HG03159 (cell line): ENCODE data around the gene EFNA1.

ENCODE experiments used
- ATAC-seq: cut with Tn5 transposase; IDR thresholded peaks from one replicate; pipeline ENCODE4 v1.9.1; 2021; ENCODE audit warnings: mild to moderate bottlenecking, moderate library complexity; ENCODE audit not compliant: unreplicated experiment

The EFNA1 gene

DNA sequence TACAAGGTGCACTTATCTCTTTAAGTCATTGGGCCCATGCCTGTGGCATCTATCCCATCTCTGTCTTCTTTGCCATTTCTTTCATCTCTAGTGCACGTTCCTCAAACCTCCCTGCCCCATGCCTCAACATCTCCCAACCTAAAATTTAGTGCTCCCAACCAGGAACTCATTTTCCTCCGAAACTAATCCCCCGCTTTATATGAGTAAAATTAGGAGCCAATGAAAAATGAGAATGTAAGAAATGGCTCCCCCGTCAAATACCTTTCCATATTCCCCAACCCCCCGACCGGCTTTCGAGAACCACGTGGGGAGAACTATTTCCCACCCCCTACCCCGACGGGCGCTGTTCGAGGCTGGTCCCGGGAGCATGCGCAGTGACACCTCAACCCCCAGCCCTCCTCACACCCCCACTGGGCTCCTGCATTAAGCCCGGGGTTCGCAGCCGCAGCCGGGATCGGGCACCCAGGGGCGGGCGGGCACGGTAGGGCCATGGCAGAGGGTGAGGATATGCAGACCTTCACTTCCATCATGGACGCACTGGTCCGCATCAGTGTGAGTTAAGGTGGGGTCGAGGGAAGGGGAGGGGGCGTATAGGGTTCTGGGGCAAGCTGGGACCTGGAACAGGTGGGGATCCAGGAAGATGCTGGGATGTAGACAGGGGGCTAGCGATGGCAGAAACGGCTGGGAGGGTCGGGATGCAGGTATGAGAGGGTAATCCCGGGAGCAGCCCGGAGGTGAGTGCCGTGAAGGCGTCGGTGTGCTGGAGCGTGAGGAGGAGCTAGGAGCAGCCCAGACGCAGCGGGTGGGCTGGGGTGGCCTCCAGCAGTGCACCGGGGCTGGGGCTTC is 46.0 kb downstream of the EFNA1 start, which contains the start of gene TRIM46:
TSS of gene TRIM46 (plus strand) at position 372 of the 846 bp plus-strand sequence. CDS start at position 490, 118 bp downstream.
- ATAC-seq = no peak

DNA sequence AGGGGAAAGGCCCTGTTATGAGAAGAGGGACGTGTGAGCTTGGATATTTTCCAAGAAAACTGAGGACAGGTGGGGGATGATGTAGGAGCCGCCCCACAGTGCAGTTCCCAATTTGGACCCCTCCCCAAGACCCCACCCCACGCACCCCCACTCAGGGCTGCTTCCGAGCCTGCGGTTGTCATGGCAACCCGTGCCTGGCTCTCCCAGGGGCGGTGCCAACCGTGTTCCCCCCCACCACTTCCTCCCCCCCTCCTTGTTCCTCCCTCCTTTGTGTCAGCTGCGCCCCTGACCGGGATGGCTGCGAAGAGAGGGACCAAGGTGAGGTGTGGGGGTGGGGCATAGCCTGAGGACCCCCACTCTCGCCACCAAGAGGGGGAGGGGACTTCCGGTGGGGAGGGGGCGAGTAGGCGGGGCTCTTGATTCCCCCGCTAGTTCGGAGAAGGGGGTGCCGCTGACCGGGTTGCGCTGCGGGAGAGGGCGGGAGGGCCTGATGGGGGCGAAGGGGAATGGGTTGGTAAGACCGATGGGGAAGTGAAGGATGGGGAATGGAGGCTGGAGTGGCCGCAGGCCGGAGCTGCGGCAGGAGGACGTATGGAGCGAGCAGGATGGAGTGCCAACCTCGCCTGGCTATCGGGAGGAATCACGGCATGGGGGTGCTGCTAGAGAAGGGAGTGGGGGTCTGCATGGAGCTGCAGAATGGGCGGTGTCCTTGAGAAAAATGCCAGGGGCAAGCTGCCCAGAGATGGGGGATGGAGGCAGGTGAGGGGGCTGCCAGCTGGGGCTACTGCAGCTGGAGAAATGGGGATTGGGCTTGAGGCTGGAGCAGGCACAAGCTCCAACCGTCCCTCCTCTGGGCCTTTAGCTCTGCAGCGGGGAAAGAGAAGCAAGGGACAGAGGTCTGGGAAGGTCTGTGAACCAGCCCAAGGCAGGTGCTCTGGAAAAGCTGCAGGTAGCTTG is 46.9 kb downstream of the EFNA1 start:
- no peak for ATAC-seq

DNA sequence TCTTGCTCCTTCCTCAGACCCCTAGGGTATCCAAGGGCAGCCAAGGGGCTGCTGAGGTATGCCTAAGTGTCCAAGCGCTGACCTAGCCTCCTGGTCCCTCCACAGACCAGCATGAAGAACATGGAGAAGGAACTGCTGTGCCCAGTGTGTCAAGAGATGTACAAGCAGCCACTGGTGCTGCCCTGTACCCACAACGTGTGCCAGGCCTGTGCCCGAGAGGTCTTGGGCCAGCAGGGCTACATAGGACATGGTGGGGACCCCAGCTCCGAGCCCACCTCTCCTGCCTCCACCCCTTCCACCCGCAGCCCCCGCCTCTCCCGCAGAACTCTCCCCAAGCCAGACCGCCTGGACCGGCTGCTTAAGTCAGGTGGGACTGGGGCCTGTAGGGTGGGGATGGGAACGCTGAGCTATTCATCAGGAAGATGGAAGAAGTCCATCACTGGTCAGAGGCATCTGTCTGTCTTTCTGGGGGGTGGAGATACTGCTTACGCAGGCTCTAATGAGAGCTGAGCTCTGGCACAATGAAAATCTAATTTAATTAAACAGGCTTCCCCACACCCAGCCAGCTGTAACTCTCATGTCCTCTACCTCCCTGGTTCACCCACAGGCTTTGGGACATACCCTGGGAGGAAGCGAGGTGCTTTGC is 47.7 kb downstream of the EFNA1 start:
- no peak for ATAC-seq

DNA sequence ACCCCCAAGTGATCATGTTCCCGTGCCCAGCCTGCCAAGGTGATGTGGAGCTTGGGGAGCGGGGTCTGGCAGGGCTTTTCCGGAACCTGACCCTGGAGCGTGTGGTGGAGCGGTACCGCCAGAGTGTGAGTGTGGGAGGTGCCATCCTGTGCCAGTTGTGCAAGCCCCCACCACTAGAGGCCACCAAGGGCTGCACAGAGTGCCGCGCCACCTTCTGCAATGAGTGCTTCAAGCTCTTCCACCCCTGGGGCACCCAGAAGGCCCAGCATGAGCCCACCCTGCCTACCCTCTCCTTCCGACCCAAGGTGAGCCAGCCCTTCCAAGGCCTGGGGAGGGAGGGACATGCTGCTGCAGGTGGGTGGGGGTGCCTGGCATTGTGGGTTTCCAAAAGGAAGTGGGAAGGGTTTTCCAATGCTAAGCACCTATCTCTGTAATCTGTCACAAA is 48.3 kb downstream of the EFNA1 start:
- ATAC-seq = no peak

DNA sequence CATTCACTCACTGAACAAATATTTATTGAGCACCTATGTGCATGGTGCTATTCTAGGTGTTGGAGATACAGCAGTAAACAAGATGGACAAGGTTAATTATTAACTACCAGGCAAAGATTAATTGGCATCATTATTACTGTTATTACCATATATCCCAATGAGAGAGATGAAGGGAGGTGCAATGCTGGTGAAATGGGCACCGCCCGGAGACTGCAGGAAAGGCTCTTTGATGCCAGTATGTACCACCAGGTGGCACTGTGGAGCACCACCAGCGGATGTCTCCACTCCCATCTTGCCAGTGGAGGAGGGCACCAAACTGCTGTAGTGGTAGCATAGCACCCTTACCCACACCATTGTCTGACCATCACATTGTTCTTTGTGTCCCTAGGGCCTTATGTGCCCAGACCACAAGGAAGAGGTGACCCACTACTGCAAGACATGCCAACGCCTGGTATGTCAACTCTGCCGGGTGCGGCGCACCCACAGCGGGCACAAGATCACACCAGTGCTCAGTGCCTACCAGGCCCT is 48.9 kb downstream of the EFNA1 start:
- ATAC-seq = no peak

DNA sequence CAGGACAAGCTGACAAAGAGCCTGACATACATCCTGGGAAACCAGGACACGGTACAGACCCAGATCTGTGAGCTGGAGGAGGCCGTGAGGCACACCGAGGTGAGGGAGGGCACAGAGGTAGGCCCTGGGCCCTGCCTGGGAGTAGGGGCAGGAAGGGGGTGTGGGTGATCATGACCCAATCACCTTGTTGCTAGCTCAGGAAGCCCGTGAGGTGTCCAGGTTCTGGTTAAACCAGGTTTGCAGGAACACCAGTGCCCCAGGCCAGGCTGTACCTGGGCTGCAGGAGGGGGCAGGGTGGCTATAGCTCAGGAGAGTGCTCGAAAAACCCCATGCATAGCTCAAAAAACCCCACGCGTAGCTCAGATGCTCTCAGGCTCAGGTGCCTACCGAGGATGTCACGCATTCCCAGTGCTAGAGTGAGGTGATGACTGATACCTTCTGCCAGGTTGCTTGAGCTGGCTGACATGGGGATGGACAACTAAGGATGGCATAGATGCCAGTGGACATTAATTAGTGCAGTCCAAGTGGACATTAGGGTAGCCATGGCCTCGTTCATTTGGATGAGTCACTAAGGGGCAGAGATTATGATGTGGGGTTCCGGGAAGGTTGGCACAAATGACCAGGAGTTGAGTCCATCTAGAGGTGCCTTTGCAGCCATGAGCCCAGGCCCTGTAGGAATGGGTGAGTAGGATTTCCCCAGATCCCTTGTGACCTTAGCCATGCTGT is 49.7 kb downstream of the EFNA1 start:
- ATAC-seq = no peak

DNA sequence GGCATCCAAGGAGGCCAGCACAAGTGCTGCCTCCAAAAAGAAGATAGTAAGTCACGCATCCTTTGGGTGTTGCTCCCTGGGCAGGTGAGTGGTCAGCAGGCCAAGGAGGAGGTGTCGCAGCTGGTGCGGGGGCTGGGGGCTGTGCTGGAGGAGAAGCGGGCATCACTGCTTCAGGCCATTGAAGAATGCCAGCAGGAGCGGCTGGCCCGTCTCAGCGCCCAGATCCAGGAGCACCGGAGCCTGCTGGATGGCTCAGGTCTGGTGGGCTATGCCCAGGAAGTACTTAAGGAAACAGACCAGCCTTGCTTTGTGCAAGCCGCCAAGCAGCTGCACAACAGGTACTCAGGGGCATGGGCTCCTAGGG is 50.2 kb downstream of the EFNA1 start:
- ATAC-seq = no peak

DNA sequence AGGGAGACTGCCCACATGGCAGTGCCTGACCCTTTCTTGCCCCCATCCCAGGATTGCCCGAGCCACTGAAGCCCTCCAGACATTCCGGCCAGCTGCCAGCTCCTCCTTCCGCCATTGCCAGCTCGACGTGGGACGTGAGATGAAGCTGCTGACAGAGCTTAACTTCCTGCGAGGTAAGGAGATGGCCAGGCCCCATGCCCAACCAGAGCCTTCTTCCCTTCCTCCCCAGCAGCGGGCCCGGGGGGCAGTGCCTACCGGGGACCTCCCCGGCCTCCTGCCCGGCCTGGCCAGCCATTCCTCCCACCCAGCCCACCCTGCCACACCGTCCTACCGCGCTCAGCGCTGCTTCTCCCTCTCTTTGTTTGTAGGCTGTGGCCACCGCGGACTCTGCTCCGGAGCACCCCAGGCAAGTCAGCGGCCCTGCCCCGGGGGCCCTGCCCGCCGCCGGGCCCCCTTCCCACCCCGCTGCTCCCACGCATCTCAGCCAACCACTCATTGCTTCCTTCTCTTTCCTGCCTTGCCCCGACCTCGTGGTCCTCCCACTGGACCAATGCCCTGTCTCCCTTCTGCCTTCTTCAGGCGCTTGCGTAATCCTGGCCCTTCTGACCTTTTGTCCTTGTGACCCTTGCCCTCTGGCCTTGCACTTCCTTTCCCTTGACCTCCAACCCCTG is 50.9 kb downstream of the EFNA1 start:
- no peak for ATAC-seq

DNA sequence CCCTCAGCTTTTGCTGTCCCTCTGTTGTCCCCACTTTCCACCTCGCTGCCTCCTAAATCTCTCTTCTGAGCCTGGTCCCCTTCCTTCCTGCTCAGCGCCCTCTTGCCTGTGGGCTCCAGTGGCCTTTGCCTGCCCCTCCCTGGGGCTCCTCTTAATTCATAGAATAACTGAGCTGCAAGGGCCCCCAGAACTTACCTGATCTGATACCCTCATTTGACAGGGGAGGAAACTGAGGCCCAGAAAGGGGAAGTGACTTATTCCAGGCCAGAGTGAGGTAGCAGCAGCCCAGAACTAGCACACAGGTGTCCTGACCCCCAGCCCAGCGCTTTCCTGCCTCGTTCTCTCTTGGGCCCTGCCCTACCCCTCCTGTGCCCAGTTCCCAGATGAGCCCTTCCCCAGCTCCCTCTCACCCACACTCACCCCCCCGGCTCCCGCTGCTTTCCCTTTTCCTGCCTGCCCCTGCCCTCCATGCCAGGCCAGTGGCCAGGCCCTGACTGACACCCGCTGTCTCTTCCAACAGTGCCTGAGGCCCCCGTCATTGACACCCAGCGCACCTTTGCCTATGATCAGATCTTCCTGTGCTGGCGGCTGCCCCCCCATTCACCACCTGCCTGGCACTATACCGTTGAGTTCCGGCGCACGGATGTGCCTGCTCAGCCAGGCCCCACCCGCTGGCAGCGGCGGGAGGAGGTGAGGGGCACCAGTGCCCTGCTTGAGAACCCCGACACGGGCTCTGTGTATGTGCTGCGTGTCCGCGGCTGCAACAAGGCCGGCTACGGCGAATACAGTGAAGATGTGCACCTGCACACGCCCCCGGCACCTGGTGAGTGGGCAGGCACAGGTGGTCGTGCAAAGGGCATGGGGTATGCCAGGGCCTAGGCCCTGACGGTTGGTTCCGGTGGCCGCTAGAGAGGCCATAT is 51.7 kb downstream of the EFNA1 start:
- ATAC-seq = no peak

DNA sequence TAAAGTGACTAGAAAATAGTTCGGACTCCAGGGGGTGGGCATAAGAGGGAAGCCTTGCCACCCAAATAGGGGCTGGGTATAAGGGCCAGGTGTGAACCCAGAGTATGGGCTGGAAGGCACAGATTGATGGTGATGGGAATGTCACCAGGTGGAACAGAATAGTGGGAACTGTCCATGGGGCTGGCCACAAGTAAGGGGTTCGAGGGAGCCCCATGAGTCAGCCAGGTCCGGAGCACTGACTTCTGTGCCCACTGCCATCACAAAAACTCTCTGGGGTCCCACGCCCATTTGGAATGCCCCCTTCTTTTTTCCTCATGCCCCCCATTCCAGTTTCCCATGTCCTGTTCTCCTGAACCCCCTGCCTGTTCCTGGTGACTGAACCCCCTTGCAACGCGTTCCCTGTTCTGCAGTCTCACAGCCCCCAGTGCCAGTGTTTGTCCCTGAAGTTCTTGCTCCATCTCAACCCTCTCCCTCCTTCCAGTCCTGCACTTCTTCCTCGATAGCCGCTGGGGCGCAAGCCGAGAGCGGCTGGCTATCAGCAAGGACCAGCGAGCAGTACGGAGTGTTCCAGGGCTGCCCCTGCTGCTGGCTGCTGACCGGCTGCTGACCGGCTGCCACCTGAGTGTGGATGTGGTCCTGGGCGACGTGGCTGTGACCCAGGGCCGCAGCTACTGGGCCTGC is 53.8 kb downstream of the EFNA1 start:
- no peak for ATAC-seq

DNA sequence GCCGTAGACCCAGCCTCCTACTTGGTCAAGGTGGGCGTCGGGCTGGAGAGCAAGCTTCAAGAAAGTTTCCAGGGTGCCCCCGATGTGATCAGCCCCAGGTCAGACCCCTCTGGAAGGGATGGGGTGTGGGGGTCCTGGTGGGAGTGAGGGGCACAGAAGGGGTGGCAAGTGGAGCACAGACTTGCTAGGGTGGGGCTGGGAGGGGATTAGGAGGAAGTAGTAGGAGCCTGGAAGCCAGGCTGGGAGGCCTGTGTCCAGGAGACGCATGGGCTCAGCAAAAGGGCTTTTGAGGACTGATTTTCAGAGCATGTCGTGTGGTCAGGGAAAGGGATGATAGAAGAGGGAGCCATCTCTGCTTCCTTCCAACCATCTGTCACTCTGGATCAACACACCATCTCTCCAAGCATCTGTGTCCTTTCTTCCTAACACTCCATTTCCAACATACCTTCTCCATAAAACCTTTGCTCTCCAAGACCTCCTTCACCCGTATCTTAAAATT is 54.4 kb downstream of the EFNA1 start:
- ATAC-seq = no peak

DNA sequence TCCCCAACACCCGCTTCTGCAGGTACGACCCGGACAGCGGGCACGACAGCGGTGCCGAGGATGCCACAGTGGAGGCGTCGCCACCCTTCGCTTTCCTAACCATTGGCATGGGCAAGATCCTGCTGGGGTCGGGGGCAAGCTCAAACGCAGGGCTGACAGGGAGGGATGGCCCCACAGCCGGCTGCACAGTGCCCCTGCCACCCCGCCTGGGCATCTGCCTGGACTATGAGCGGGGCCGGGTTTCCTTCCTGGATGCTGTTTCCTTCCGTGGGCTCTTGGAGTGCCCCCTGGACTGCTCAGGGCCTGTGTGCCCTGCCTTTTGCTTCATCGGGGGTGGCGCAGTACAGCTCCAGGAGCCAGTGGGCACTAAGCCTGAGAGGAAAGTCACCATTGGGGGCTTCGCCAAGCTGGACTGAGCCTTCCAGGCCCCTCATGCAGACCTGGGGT is 56.1 kb downstream of the EFNA1 start:
- ATAC-seq = no peak

DNA sequence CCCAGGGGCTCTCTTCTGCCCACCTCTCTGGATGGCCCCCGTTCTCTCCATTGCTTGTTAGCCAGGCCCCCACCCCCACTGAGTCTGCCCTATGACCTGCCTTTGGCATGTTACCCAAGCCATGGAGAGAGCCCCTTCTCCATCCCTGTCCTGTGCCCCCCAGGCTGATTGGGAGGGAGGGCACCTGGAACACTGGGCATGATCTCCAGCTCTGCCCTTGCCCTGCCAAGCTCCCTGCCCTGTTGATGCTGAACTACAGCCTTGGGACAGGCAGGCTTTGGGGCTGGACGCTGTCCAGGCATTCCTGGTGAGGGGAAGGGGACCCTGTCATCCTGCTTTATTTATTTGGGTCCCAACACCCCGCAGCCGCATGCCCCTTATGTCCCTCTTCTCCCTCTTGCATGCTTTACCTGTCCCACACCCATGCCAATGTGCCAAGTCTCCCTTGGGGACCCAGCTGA is 56.7 kb downstream of the EFNA1 start:
- no peak for ATAC-seq
